HG02840 (cell line): ENCODE measurements around the gene RCAN1.
"Not testable (repeated sequence)": the region's sequence is repeated elsewhere in the genome, so short reads cannot be mapped to it uniquely, and the experiment has no call there.

Source experiments
- ATAC-seq: cut with Tn5 transposase; IDR thresholded peaks from one replicate; pipeline ENCODE4 v1.9.1; 2021; ENCODE audit warnings: mild to moderate bottlenecking, moderate library complexity, moderate number of reproducible peaks; ENCODE audit not compliant: unreplicated experiment, low FRiP score

RCAN1 gene

DNA sequence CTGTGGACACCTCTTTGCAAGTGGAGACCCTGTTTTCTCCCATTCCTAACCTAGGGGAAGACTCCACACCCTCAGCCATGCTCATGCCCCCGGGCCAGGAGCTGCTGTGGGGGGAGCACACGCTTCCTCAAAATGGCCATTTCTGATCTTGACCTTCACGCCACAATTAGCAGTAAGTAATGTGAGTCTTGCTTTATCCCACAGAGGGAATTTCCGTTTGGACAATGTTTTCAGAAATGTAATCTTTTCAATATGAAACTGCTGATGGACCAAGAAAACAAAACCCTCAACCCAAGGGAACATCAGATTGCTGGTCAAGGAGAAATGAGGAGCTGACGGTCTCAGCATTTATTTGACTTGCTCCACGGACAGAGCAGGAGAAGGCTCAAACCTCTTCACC is 94.6 kb downstream of the RCAN1 start:
- no peak for ATAC-seq

DNA sequence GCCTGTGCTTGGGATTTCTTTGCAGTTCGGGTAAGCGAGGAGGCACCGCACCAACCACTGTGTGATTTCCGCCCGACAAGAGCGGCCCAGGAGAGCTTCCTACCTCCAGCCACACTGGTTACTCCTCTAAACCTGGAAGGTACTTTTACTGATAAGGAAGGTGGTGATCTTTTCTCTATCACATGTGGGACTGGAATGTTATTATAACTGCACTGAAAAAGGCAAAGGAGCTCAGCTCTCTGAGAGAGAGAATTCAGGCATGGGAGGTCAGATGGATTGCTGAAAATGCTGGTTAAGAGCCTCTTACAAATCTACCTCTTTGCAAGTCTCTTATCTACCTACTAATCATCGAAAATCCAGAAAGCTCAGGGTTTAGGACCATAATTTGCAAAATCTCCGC is 95.2 kb downstream of the RCAN1 start:
- ATAC-seq, result no peak

DNA sequence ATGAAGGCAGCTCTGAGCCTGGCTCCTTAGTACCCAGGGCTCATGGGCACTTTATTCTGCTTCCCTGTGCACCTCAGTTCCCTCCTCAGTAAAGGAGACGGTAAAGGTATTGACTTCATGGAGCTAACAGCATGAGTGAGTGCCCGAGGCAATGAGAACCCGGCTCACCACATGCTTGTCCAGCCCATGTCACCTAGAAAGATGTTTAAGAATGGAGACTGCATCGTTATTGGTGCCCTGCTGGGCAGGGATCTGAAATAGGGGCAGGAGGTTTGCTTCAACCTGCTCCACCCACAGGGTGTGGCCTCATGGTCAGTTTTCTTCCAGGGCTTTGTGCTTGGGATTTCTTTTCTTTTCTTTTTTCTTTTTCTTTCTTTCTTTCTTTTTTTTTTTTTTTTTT is 95.9 kb downstream of the RCAN1 start:
- ATAC-seq, result no peak

DNA sequence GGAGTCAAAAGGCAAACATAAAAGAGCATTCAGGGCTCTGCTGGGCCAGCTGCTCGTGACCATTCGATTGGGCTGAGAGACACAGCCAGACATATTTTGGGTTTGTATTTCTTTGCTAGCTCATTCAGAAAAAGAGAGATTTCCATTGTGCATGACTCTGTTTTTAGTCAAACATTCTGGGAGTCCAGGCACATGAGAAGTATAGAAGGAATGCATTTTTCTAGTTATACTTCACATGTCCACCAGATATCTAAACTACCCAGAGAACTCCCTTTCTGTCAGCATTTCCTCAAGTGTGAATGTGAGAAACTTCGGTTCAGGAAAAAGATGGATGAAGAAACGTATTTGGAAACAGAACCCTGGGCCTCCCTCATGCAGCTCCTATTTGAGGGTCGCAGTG is 96.6 kb downstream of the RCAN1 start:
- ATAC-seq, result no peak

GRCh38 chr21:34517491-34518245 is 97.2 kb downstream of the RCAN1 start:
- no peak for ATAC-seq

GRCh38 chr21:34517039-34517438 is 97.9 kb downstream of the RCAN1 start:
- ATAC-seq, result no peak

- ATAC-seq, result no peak
Observed at GRCh38 chr21:34514576-34515115, 100.3 kb downstream of the RCAN1 start.

- no peak for ATAC-seq
Observed at GRCh38 chr21:34513129-34513675, 101.7 kb downstream of the RCAN1 start.

GRCh38 chr21:34511787-34512455 is 103.0 kb downstream of the RCAN1 start, which contains the start of gene KCNE1:
Gene KCNE1 (minus strand): TSS chr21:34512210. CDS start chr21:34449634, 62,576 bp downstream.
- ATAC-seq, result no peak

DNA sequence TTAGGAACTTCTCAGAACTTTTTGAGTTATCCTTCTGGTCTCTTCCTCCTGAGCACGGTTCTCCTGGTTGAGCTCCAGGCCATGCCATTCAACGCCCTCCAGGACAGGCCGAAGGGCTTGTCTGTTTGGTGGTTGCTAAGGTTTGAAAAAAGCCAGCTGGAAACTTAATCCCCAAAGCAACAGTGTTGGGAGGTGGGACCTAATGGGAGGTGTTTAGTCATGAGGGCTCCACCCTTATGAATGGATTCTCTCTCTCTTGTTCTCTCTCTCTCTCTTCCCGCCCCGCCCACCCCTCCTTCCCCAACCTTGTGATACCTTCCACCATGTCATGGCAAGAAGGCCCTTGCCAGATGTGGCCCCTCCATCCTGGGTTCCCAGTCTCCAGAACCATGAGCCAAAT is 103.7 kb downstream of the RCAN1 start:
- ATAC-seq, result no peak

DNA sequence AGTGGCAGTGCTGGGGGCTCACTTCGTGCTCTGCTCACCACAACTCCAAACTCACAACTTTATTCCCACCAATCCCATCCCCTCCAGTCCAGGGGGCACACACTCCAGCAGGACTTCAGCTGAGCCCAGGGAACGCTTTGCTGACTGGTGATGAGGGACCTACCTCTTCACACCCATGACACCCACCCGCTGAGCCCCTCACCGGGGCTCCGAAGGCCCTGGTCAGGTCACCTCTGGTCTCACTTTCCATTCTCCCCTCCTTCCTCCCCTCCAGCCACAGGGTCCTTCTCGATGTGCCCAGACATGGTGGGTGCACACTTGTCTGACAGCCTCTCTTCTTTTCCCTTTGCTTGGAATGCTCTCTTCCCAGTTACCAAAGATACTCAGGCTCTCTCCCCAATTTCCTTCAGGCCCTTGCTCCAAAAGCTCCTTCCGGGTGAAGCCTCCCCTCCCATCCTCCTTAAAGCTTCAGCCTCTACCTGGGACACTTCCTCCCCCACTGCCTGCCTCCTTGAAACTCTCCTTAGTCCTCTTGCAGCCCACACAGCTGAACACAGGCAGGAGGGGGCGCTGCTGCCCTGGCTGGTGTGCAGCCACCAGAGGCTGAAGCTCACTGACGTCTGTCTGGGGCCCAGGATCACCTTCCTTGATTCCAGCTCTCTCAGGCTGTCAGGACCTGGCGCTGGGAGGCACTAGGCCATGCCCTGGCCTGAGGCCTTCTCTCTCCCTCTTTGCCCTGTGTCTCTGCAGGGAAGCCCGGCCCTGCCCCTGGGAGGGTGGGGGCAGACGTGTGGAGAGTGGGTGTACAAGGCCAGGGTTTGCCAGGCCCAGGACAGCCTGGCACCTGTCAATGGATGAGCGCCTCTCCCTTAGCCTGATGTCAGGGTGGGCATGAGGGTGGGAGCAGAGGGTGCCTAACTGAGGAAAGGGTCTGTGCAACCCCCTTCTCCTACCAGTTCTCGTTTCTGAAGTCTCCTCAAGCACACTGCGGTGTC is 104.5 kb downstream of the RCAN1 start:
- no peak for ATAC-seq

DNA sequence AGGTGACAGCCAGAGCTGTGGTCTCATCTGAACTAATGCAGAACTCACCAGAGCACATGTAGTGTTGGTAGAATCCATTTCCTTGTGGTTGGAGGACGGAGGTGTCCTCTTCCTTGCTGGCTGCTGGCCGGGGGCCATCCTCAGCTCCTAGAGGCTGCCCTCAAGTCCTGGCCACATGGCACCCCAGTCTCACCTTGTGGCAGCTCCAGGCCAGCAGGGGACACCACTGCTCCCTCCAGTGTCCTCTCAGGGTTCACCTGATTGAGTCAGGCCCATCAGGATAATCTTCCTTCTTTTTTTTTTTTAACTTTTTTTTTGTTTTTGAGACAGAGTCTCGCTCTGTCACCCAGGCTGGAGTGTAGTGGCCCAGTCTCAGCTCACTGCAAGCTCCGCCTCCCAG is 105.8 kb downstream of the RCAN1 start:
- ATAC-seq, result no peak

DNA sequence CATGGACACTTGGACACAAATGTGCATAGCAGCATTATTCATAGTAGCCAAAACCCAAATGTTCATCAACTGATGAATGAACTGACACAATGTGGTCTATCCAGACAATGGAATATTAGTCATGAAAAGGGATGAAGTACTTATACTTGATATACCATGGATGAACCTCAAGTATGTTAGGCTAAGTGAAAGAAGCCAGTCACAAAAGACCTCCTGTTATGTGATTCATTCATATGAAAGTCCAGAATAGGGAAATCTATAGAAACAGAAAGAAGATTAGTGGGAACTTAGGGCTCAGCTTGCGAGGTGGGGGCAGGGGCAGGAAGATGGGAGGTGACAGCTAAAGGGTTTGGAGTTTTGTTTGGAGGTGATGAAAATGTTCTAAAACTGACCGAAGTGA is 110.3 kb downstream of the RCAN1 start:
- no peak for ATAC-seq

DNA sequence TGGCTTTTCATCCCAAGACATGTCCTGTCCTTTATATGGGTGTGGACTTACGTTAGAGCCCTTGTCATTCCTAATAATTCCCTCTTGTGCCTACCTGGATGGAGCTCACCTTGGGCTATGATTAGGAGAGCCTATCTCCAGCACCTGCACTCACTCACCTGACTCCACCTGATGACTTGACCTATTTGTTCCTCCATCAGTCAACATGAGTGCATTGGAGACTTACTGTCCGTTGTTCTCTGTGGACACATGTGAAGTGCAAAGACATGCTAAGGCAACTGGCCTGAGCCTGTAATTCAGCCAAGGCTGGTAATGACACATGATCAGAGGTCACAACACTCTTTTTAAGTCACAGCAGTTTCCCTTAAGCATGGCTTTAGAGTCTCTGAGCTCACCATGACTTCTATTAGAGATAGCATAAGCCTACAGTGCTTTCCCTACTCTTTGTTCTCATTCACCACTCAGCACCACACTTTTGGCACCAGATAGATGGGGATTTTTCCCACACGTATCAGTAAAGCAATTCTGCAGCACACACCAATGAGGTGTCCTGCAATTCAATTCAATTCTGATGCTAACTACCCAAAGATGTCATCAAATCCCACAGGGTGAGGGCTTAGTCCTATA is 112.3 kb downstream of the RCAN1 start:
- ATAC-seq, result no peak

GRCh38 chr21:34501716-34502115 is 113.2 kb downstream of the RCAN1 start:
- no peak for ATAC-seq

DNA sequence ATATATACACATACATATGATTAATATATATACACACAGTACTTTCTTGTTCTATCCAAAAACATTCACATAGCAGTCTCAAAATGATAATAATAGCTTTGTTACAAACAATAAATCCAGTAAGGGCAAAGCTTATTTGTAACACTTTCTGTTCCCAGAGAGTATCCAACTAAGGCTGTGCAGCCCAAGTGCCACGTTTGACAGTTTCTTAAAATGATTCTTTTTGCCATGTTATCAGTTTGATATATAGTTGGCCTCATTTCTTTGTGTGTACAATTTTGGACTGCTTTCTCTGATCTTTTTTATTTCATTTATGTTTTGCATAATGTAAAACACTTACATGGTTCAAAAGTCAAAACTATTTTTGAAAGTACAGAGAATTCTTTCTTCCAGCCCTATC is 114.7 kb downstream of the RCAN1 start:
- no peak for ATAC-seq

DNA sequence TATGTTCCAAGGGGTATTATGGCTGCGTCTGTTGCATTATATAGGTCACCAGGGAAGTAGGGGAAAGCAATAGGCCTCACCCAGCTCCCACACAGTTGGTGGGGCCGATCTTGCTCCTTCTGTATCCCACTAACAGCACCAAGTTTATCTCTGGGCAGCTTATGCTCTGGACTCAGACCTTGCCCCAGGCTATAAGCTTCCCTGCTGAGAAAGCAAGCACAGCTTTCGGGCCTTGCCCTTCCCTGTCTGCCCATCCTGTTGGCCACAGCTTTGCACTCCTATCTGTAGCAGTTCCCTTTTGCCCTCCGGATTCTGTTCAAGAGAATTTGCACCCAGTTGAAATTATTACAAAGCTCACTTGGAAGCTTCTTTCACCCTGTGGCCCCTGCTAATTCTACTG is 115.8 kb downstream of the RCAN1 start:
- no peak for ATAC-seq

- ATAC-seq, result no peak
Observed at GRCh38 chr21:34498623-34499022, 116.3 kb downstream of the RCAN1 start.

- ATAC-seq, result not testable (repeated sequence)
Observed at GRCh38 chr21:34483854-34484253, 131.1 kb downstream of the RCAN1 start.

- ATAC-seq, result not testable (repeated sequence)
Observed at GRCh38 chr21:34483435-34483834, 131.5 kb downstream of the RCAN1 start.
